ENCODE results near the gene TAF11.

DNA sequence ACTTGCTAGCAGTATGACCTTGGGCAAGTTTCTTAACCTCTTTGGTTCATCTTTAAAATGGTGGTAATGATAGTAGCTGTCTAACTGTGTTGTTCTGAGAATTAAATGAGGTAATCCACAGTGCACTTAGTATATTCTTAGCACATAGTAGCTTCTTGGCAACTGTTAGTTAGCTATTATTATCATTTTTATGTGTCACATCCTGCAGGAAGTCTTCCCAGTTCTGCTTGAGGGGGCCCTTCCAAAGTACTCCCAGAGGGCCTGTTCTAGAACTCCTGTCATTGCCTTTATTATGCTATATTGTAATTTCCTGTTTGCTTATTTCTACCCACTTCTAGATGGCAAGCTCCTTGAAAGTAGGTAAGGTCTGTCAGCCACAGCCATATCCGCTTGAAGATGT lies 31.8 kb upstream of the TAF11 start:
- TF ChIP-seq TOX (CRISPR knock-in tag; IDR thresholded peaks at IDR 0.05; ENCODE audit: borderline replicate concordance) (no peak), ZNF565 (CRISPR knock-in tag; conservative IDR thresholded peaks at IDR 0.05; ENCODE audit: low read depth) (no peak), ARNTL (CRISPR knock-in tag; IDR thresholded peaks at IDR 0.05; ENCODE audit: borderline replicate concordance, low read depth) (no peak), TCF4 (CRISPR knock-in tag; IDR thresholded peaks at IDR 0.05; ENCODE audit: borderline replicate concordance) (no peak), ESRRG (CRISPR knock-in tag; IDR thresholded peaks at IDR 0.05) (no peak), PPARA (CRISPR knock-in tag; IDR thresholded peaks at IDR 0.05; ENCODE audit: borderline replicate concordance) (no peak), ZFP3 (CRISPR knock-in tag; IDR thresholded peaks at IDR 0.05) (no peak), ISL1 (CRISPR knock-in tag; IDR thresholded peaks at IDR 0.05) (no peak), ZFP30 (CRISPR knock-in tag; IDR thresholded peaks at IDR 0.05) (no peak), SNAI2 (CRISPR knock-in tag; IDR thresholded peaks at IDR 0.05) (no peak)
- TF ChIP-seq, protein P1, sequence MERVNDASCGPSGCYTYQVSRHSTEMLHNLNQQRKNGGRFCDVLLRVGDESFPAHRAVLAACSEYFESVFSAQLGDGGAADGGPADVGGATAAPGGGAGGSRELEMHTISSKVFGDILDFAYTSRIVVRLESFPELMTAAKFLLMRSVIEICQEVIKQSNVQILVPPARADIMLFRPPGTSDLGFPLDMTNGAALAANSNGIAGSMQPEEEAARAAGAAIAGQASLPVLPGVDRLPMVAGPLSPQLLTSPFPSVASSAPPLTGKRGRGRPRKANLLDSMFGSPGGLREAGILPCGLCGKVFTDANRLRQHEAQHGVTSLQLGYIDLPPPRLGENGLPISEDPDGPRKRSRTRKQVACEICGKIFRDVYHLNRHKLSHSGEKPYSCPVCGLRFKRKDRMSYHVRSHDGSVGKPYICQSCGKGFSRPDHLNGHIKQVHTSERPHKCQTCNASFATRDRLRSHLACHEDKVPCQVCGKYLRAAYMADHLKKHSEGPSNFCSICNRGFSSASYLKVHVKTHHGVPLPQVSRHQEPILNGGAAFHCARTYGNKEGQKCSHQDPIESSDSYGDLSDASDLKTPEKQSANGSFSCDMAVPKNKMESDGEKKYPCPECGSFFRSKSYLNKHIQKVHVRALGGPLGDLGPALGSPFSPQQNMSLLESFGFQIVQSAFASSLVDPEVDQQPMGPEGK (CRISPR knock-in tag; IDR thresholded peaks at IDR 0.05; ENCODE audit: borderline replicate concordance): no peak
- TF ChIP-seq, protein P2, sequence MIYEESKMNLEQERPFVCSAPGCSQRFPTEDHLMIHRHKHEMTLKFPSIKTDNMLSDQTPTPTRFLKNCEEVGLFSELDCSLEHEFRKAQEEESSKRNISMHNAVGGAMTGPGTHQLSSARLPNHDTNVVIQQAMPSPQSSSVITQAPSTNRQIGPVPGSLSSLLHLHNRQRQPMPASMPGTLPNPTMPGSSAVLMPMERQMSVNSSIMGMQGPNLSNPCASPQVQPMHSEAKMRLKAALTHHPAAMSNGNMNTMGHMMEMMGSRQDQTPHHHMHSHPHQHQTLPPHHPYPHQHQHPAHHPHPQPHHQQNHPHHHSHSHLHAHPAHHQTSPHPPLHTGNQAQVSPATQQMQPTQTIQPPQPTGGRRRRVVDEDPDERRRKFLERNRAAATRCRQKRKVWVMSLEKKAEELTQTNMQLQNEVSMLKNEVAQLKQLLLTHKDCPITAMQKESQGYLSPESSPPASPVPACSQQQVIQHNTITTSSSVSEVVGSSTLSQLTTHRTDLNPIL (CRISPR knock-in tag; IDR thresholded peaks at IDR 0.05; ENCODE audit: low read depth): no peak
- TF ChIP-seq, protein P3, sequence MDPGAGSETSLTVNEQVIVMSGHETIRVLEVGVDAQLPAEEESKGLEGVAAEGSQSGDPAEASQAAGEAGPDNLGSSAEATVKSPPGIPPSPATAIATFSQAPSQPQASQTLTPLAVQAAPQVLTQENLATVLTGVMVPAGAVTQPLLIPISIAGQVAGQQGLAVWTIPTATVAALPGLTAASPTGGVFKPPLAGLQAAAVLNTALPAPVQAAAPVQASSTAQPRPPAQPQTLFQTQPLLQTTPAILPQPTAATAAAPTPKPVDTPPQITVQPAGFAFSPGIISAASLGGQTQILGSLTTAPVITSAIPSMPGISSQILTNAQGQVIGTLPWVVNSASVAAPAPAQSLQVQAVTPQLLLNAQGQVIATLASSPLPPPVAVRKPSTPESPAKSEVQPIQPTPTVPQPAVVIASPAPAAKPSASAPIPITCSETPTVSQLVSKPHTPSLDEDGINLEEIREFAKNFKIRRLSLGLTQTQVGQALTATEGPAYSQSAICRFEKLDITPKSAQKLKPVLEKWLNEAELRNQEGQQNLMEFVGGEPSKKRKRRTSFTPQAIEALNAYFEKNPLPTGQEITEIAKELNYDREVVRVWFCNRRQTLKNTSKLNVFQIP (CRISPR knock-in tag; IDR thresholded peaks at IDR 0.05; ENCODE audit: borderline replicate concordance, low read depth): no peak
- TF ChIP-seq, protein P4, sequence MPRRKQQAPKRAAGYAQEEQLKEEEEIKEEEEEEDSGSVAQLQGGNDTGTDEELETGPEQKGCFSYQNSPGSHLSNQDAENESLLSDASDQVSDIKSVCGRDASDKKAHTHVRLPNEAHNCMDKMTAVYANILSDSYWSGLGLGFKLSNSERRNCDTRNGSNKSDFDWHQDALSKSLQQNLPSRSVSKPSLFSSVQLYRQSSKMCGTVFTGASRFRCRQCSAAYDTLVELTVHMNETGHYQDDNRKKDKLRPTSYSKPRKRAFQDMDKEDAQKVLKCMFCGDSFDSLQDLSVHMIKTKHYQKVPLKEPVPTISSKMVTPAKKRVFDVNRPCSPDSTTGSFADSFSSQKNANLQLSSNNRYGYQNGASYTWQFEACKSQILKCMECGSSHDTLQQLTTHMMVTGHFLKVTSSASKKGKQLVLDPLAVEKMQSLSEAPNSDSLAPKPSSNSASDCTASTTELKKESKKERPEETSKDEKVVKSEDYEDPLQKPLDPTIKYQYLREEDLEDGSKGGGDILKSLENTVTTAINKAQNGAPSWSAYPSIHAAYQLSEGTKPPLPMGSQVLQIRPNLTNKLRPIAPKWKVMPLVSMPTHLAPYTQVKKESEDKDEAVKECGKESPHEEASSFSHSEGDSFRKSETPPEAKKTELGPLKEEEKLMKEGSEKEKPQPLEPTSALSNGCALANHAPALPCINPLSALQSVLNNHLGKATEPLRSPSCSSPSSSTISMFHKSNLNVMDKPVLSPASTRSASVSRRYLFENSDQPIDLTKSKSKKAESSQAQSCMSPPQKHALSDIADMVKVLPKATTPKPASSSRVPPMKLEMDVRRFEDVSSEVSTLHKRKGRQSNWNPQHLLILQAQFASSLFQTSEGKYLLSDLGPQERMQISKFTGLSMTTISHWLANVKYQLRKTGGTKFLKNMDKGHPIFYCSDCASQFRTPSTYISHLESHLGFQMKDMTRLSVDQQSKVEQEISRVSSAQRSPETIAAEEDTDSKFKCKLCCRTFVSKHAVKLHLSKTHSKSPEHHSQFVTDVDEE (CRISPR knock-in tag; IDR thresholded peaks at IDR 0.05): no peak

Measured in SK-N-SH treated with all-trans-retinoic acid at 6 μM for 48 hours (cell line).